Esophagus squamous epithelium (tissue), 4 donors: ENCODE data around the gene ERVK3-1.

ENCODE experiments used
- CTCF ChIP-seq, 6 experiments: fragments of 450-650 bp in 4 of 6; fragments of 200-600 bp in 2 of 6; sonication (generic) in 2 of 6; IDR thresholded peaks; one replicate each; pipeline ENCODE4 v1.5.1; 2016 to 2019; ENCODE audit warnings: antibody characterized with exemption in 6 of 6, mild to moderate bottlenecking in 4 of 6, moderate library complexity in 4 of 6
- POLR2A ChIP-seq, 4 donors: fragments of 450-650 bp; IDR thresholded peaks; one replicate each; pipeline ENCODE4 v1.6.1; 2017; ENCODE audit warnings: antibody characterized with exemption in 4 of 4, mild to moderate bottlenecking in 4 of 4, moderate library complexity in 3 of 4

- TF ChIP-seq CTCF (IDR thresholded peaks at IDR 0.05) (no peak), POLR2A (IDR thresholded peaks at IDR 0.05) (no peak)
Measured at GRCh38 chr19:58268344-58268743, 36.8 kb upstream of the ERVK3-1 start.
